Activated T-cell treated with anti-CD3 and anti-CD28 coated beads for 1 hour (primary cell): ENCODE data around the gene PRPF39.
"Not testable (repeated sequence)": the region's sequence is repeated elsewhere in the genome, so short reads cannot be mapped to it uniquely, and the experiment has no call there.

Experiments
- DNase-seq: peaks from one replicate; pipeline ENCODE4 v3.0.0-alpha.2; 2020; ENCODE audit warnings: low read depth

The PRPF39 gene

DNA sequence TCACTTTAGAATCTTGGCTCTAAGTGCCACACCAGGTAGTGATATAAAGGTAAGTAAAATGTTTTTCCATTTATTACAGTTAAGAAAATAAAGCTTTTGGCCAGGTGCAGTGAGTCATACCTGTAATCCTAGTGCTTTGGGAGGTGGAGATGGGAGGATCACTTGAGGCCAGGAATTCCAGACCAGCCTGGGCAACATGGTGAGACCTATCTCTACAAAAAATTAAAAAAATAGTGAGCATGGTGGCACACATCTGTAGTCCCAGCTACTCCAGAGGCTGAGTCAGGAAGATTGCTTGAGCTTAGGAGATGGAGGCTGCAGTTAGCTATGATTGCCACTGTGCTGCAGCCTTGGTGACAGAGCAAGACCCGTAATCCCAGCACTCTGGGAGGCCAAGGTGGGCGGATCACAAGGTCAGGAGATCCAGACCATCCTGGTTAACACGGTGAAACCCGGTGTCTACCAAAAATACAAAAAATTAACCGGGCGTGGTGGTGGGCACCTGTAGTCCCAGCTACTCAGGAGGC, 56.8 kb downstream of the PRPF39 start:
- no peak for DNase-seq

DNA sequence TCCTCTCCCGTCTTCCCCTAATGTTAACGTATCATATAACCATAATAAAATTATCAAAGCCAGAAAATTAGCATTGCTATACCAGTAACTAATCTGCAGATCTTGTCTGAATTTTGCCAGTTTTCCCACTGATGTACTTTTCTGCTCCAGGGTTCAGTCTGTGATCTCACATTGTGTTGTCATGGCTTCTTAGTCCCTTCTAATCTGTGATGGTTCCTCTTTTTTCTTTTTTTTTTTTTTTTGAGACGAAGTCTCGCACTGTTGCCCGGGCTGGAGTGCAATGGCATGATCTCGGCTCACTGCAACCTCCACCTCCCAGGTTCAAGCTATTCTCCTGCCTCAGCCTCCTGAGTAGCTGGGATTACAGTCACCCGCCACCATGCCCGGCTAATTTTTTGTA, 58.2 kb downstream of the PRPF39 start:
- DNase-seq, result not testable (repeated sequence)

DNA sequence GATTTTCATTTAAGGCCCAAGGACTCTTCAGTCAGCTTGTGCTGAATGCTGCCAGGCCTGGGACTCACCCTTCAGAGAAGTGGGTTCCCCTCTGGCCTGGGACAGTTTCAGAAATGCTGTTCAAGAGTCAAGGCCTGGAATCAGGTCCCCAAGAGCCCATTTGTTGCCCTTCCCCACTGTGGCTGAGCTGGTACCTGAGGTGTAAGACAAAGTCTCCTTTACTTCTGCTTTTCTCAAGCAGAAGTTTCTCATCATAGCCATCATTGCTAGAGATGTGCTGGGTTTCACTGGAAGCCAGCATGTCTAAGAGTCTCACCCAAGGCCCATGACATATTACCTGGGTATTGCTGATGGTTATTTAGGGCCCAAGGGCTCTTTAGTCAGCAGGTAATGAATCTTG, 60.7 kb downstream of the PRPF39 start:
- no peak for DNase-seq

DNA sequence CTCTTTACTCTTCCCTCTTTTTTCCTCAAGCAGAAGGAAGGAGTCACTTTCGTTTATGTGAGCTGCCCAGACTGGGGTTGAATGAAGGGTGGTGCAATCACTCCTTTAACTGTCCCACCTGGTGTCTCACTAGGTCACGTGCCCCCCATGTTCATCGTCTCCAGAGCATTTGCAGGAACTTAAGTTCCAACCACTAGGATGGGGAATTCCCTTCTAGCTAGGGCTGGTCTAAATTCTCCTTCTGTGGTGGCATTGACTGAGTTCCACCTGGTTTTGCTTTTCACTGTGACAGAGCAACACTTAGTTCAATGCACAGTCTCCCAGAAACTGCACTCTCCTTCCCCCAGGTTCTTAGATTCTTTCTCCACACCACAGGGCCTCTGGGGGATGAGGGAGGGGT, 61.3 kb downstream of the PRPF39 start:
- no peak for DNase-seq

DNA sequence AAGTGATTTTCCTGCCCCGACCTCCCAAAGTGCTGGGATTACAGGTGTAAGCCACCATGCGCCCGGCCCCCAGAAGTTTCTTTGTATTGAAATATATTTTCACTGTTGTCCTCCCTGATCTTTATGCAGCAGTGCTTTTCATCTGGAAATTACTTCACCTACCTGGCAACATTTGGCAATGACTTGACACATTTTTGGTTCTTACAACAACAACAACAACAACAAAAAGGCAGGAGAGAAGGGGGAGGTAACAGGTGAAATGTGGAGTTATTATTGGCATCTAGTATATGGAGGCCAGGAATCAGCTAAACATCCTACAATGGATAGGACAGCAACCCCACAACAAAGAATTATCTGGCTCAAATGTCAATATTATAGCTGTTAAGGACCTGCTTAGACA, 65.7 kb downstream of the PRPF39 start:
- no peak for DNase-seq

DNA sequence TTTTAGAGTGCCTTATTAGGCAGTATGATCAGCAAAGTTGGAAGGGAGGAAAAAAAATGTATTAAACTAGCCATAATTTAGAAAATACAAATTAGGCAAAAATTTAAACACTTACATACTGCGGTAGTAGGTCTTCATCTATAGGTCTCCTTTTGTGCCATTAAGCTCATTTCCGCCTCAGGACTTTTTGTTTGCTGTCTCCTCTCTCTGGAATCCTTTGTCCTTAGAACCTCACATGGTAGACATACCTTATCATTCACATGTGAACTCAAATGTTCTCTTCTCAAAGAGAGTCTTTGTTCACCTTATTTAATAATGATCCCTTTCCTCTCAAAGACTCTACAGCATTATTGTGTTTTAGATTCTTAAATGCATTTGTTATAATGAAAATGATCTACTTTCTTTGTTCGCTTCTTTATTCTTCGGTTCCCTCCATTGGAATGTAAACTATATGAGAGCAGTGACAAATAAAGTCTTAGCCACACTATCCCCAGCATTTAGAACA, 66.5 kb downstream of the PRPF39 start:
- no peak for DNase-seq

DNA sequence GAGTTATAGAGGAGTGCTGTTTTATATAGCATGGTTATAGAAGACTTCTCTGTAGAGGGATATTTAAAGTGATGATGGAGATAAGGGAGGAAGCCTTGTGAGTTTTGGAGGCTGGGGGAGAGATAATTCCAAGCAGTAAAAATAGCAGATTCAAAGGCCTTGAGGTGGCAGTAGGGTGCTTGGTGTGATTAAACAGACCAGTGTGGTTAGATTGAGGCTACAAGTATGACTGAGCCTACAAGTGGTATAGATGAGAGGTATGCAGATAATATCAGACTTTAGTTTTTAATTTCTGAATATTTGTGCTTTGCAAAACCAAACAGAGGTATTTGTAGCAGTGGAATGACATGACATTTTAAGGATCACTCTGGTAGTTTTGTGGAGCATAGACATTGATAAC, 72.2 kb downstream of the PRPF39 start:
- DNase-seq, result no peak
